ENCODE results near the gene PDCD11.
"Not testable (repeated sequence)": the region's sequence is repeated elsewhere in the genome, so short reads cannot be mapped to it uniquely, and the experiment has no call there.

PDCD11 gene

GRCh38 chr10:103396067-103396788 lies at the start of gene PDCD11, which contains the start of gene ATP5MK:
Gene PDCD11 (plus strand): TSS chr10:103396626. CDS start chr10:103398427, 1,801 bp downstream.
Gene ATP5MK (minus strand): TSS chr10:103396475. CDS start chr10:103392457, 4,018 bp downstream.
- DNase-seq, result peak; percentile 99

GRCh38 chr10:103350175-103350516 lies 46.3 kb upstream of the PDCD11 start:
- DNase-seq, result no peak

- peak; percentile 83 for DNase-seq
Measured at GRCh38 chr10:103350517-103351260, 45.7 kb upstream of the PDCD11 start, which contains the start of gene PCGF6. Gene PCGF6 (minus strand): TSS chr10:103351140. CDS start chr10:103351066, 74 bp downstream.

GRCh38 chr10:103353281-103353680 lies 43.1 kb upstream of the PDCD11 start:
- no peak for DNase-seq

- not testable (repeated sequence) for DNase-seq
Measured at GRCh38 chr10:103354567-103354966, 41.9 kb upstream of the PDCD11 start.

GRCh38 chr10:103355906-103356599 lies 40.4 kb upstream of the PDCD11 start:
- no peak for DNase-seq

GRCh38 chr10:103359493-103359892 lies 36.9 kb upstream of the PDCD11 start:
- DNase-seq, result not testable (repeated sequence)

GRCh38 chr10:103360791-103361190 lies 35.6 kb upstream of the PDCD11 start:
- DNase-seq, result peak; percentile 31

GRCh38 chr10:103367379-103367781 lies 29.0 kb upstream of the PDCD11 start:
- peak; percentile 3 for DNase-seq

- DNase-seq, result peak; percentile 96
Measured at GRCh38 chr10:103367782-103368518, 28.5 kb upstream of the PDCD11 start, which contains the start of gene TAF5. Gene TAF5 (plus strand): TSS chr10:103367976. CDS start chr10:103367990, 14 bp downstream.

GRCh38 chr10:103373544-103373943 lies 22.9 kb upstream of the PDCD11 start:
- DNase-seq, result no peak

GRCh38 chr10:103374263-103374662 lies 22.2 kb upstream of the PDCD11 start:
- no peak for DNase-seq

- DNase-seq, result no peak
Measured at GRCh38 chr10:103382769-103383168, 13.7 kb upstream of the PDCD11 start.

GRCh38 chr10:103394180-103394579 lies 2.2 kb upstream of the PDCD11 start:
- DNase-seq, result no peak

GRCh38 chr10:103395754-103396066 lies 716 bp upstream of the PDCD11 start:
- DNase-seq, result peak; percentile 22

GRCh38 chr10:103396789-103397087 lies 312 bp downstream of the PDCD11 start:
- no peak for DNase-seq

GRCh38 chr10:103397191-103397825 lies 882 bp downstream of the PDCD11 start:
- peak; percentile 10 for DNase-seq

GRCh38 chr10:103413564-103413963 lies 17.1 kb downstream of the PDCD11 start:
- no peak for DNase-seq

- no peak for DNase-seq
Measured at GRCh38 chr10:103415581-103415980, 19.2 kb downstream of the PDCD11 start.

GRCh38 chr10:103416436-103417147 lies 20.2 kb downstream of the PDCD11 start:
- peak; percentile 58 for DNase-seq

- not testable (repeated sequence) for DNase-seq
Measured at GRCh38 chr10:103417148-103417469, 20.7 kb downstream of the PDCD11 start.

- no peak for DNase-seq
Measured at GRCh38 chr10:103417601-103418000, 21.2 kb downstream of the PDCD11 start.

Data from EL (cell line).